SK-N-MC (cell line): Measurements from ENCODE around the gene CREM.

Source experiments
- EZH2 ChIP-seq: fragments of 200-600 bp; sonication (generic); IDR thresholded peaks from one replicate; pipeline ENCODE4 v1.6.1; 2017; ENCODE audit warnings: antibody characterized with exemption
- FOXP2 ChIP-seq: optimal IDR thresholded peaks from 2 replicates; pipeline ENCODE3; 2011; ENCODE audit warnings: mild to moderate bottlenecking, moderate library complexity; ENCODE audit not compliant: insufficient read depth; ENCODE audit errors: extremely low read length, control extremely low read depth
- POLR2AphosphoS5 ChIP-seq: IDR thresholded peaks from 2 replicates; pipeline ENCODE4 v1.6.1; 2012; ENCODE audit warnings: mild to moderate bottlenecking, low read depth, low read length, borderline replicate concordance

- TF ChIP-seq EZH2 (no peak), POLR2AphosphoS5 (no peak), FOXP2 (no peak)
Observed at GRCh38 chr10:35178331-35178730, 51.7 kb downstream of the CREM start.
